Measurements from ENCODE around the gene DOCK2.

DNA sequence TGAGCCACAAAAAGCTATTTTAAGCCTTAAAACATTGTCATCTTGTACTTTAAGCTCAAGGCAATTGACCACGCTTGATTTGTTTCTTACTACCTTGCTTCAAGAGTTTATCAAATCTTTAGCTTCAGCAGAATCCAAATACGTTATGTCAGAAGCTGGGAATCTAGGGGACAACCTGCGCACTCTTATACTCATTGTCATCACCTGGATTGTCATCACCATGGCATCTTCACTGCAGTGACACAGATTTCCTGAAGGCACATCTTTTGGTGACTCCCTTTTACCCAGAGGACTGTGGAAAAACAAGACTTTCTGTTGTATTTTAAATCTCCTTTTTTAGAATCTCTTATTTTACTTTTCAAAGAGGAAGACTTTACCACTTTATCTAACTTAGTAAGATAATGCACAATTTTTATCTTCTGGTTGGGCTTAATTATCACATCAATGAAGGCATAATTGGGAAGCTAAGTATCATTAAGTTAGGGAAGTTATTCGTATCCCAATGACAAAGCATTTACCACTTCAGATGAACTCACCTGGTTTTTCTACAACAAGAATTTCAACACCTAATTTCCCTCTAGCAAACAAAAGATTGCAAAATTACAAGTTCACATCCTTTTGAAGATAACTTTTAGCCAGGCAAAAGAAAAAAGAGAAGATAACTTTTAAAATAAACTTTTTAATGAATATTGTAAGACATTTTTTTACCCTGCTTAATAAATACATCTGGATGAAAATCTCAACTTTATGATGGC, 162.0 kb downstream of the DOCK2 start:
- TF ChIP-seq, protein P1, sequence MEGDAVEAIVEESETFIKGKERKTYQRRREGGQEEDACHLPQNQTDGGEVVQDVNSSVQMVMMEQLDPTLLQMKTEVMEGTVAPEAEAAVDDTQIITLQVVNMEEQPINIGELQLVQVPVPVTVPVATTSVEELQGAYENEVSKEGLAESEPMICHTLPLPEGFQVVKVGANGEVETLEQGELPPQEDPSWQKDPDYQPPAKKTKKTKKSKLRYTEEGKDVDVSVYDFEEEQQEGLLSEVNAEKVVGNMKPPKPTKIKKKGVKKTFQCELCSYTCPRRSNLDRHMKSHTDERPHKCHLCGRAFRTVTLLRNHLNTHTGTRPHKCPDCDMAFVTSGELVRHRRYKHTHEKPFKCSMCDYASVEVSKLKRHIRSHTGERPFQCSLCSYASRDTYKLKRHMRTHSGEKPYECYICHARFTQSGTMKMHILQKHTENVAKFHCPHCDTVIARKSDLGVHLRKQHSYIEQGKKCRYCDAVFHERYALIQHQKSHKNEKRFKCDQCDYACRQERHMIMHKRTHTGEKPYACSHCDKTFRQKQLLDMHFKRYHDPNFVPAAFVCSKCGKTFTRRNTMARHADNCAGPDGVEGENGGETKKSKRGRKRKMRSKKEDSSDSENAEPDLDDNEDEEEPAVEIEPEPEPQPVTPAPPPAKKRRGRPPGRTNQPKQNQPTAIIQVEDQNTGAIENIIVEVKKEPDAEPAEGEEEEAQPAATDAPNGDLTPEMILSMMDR (IDR thresholded peaks at IDR 0.05): no peak
- TF ChIP-seq POLR2A (IDR thresholded peaks at IDR 0.05): no peak

Data from lower leg skin (tissue), 3 donors.